ENCODE measurements around the gene FSTL3. TPM values are rescaled to one million over a fixed set of nuclear protein-coding genes. Genes with fewer than 3 reads are reported as not detected.
A peak's percentile ranks its signal among the peaks of the same experiment; 100 is the strongest.

Gene FSTL3
- total RNA-seq, 1 donor, result 52.1 TPM

GRCh38 chr19:648305-648704 is 27.9 kb upstream of the FSTL3 start:
- no peaks in the 10 kb centered on the region for H3K4me1 ChIP-seq (ENCODE audit: insufficient read depth, low read length)
- peaks cover 16% of the 10 kb centered on the region for H4K20me1 ChIP-seq (ENCODE audit: insufficient read depth, low read length)
- TF ChIP-seq CTCF (IDR thresholded peaks at IDR 0.05; ENCODE audit: extremely low read depth, low read depth, low read length), result no peak
- no peaks in the 10 kb centered on the region for H3K9me3 ChIP-seq (ENCODE audit: low read depth, low read length)
- H3K36me3 ChIP-seq (ENCODE audit: insufficient read depth, low read length), result peaks cover 20% of the 10 kb centered on the region
- no peak overlapping the region for H3K4me2 ChIP-seq (ENCODE audit: insufficient read depth, low read length)
- H3K27me3 ChIP-seq (ENCODE audit: insufficient read depth, low read length), result no peaks in the 10 kb centered on the region
- H3K27ac ChIP-seq (ENCODE audit: low read depth, low read length), result no peak overlapping the region
- peak; percentile 79 for DNase-seq (ENCODE audit: insufficient read length, low spot score, missing footprints)
- no peak overlapping the region for H2AFZ ChIP-seq (ENCODE audit: low read length)
- peaks cover 27% of the 10 kb centered on the region for H3K79me2 ChIP-seq (ENCODE audit: insufficient read depth, low read length)
- H3K4me3 ChIP-seq (ENCODE audit: insufficient read depth, low read length), result no peak overlapping the region

GRCh38 chr19:648904-649801 is 27.0 kb upstream of the FSTL3 start:
- Histone ChIP-seq H3K9me3 (ENCODE audit: low read depth, low read length) (no peaks in the 10 kb centered on the region), H3K4me3 (ENCODE audit: insufficient read depth, low read length) (no peak overlapping the region), H3K4me1 (ENCODE audit: insufficient read depth, low read length) (no peaks in the 10 kb centered on the region), H4K20me1 (ENCODE audit: insufficient read depth, low read length) (peaks cover 20% of the 10 kb centered on the region), H3K79me2 (ENCODE audit: insufficient read depth, low read length) (peaks cover 36% of the 10 kb centered on the region), H3K27ac (ENCODE audit: low read depth, low read length) (no peak overlapping the region), H3K36me3 (ENCODE audit: insufficient read depth, low read length) (peaks cover 25% of the 10 kb centered on the region), H3K27me3 (ENCODE audit: insufficient read depth, low read length) (no peaks in the 10 kb centered on the region), H2AFZ (ENCODE audit: low read length) (no peak overlapping the region), H3K4me2 (ENCODE audit: insufficient read depth, low read length) (no peak overlapping the region)
- DNase-seq (ENCODE audit: insufficient read length, low spot score, missing footprints), result peak; percentile 87
- TF ChIP-seq CTCF (IDR thresholded peaks at IDR 0.05; ENCODE audit: extremely low read depth, low read depth, low read length), result no peak

GRCh38 chr19:650121-650520 is 26.1 kb upstream of the FSTL3 start:
- no peaks in the 10 kb centered on the region for H3K4me1 ChIP-seq (ENCODE audit: insufficient read depth, low read length)
- H2AFZ ChIP-seq (ENCODE audit: low read length), result no peak overlapping the region
- peaks cover 25% of the 10 kb centered on the region for H3K36me3 ChIP-seq (ENCODE audit: insufficient read depth, low read length)
- no peak overlapping the region for H3K4me2 ChIP-seq (ENCODE audit: insufficient read depth, low read length)
- H4K20me1 ChIP-seq (ENCODE audit: insufficient read depth, low read length), result peaks cover 20% of the 10 kb centered on the region
- H3K27me3 ChIP-seq (ENCODE audit: insufficient read depth, low read length), result no peaks in the 10 kb centered on the region
- H3K79me2 ChIP-seq (ENCODE audit: insufficient read depth, low read length), result peaks cover 44% of the 10 kb centered on the region
- H3K9me3 ChIP-seq (ENCODE audit: low read depth, low read length), result no peaks in the 10 kb centered on the region
- H3K4me3 ChIP-seq (ENCODE audit: insufficient read depth, low read length), result no peak overlapping the region
- H3K27ac ChIP-seq (ENCODE audit: low read depth, low read length), result no peak overlapping the region
- DNase-seq (ENCODE audit: insufficient read length, low spot score, missing footprints), result peak; percentile 73
- TF ChIP-seq CTCF (IDR thresholded peaks at IDR 0.05; ENCODE audit: extremely low read depth, low read depth, low read length), result no peak

GRCh38 chr19:651114-651818 is 24.9 kb upstream of the FSTL3 start:
- TF ChIP-seq CTCF (IDR thresholded peaks at IDR 0.05; ENCODE audit: extremely low read depth, low read depth, low read length), result no peak
- Histone ChIP-seq H3K4me3 (ENCODE audit: insufficient read depth, low read length) (no peak overlapping the region), H3K4me2 (ENCODE audit: insufficient read depth, low read length) (no peak overlapping the region), H3K36me3 (ENCODE audit: insufficient read depth, low read length) (peaks cover 20% of the 10 kb centered on the region), H2AFZ (ENCODE audit: low read length) (no peak overlapping the region), H3K27me3 (ENCODE audit: insufficient read depth, low read length) (no peaks in the 10 kb centered on the region), H3K27ac (ENCODE audit: low read depth, low read length) (no peak overlapping the region), H4K20me1 (ENCODE audit: insufficient read depth, low read length) (peaks cover 20% of the 10 kb centered on the region), H3K79me2 (ENCODE audit: insufficient read depth, low read length) (peaks cover 56% of the 10 kb centered on the region), H3K9me3 (ENCODE audit: low read depth, low read length) (no peaks in the 10 kb centered on the region), H3K4me1 (ENCODE audit: insufficient read depth, low read length) (no peaks in the 10 kb centered on the region)
- peak; percentile 42 for DNase-seq (ENCODE audit: insufficient read length, low spot score, missing footprints)

Data from osteoblast (primary cell).